ENCODE results near the gene RASA1.

The RASA1 gene

DNA sequence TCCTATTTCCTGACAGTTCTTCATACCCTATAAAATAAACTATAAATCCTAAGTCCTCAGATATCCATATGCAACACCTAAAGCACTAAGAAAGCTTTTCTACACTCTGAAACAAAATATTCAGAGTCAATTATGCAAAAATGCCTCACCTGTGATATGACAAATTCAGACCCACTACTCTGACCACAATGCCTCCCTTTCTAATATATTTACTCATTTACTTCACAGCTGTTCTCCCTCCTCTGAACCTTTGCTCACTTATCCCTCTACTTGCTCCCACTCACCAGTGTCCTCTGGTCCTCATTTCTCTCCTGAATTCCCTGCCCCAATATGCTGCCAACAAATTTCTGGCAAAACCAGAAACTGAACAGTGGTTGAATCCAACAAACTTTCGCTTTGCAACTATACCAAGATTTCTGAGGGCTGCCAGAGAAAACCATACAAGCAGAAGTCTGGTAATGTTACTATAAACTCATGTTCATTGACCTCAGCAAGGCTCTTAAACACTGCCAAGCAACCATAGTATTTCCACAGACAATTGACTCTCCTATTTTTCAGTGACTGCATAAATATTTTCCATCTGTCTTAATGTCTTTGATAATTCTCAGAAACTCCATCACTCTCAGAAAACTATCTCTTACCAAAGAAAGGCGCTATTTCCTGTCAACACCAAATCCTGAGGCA is 137.9 kb downstream of the RASA1 start:
- no peak overlapping the region for H3K27ac ChIP-seq
- H3K4me3 ChIP-seq: no peak overlapping the region
- no peak for TF ChIP-seq CTCF (IDR thresholded peaks at IDR 0.05)
- DNase-seq (ENCODE audit: low spot score): no peak

- TF ChIP-seq CTCF (IDR thresholded peaks at IDR 0.05): no peak
- H3K4me3 ChIP-seq: no peak overlapping the region
- no peak for DNase-seq (ENCODE audit: low spot score)
- no peak overlapping the region for H3K27ac ChIP-seq
Observed at GRCh38 chr5:87408204-87408603, 140.5 kb downstream of the RASA1 start.

DNA sequence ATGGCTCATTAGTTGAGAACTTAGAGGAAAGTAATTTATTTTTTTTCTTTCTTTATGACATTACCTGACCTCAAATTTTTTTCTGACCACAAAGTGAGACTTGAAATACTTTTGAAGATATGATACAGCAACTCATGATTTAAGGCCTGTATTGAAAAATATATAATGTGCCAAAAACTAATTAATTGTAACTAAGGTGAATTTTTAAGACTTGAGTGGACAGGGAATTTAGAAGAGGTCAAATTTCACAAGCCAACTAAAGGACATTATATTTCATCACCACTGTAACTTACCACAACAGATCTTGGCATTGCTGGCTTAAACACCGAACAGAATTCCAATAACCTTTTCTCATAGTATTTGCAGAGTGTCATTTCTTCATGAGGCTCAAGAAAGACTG is 143.2 kb downstream of the RASA1 start:
- TF ChIP-seq CTCF (IDR thresholded peaks at IDR 0.05): no peak
- H3K27ac ChIP-seq: peak overlapping the region; percentile 99
- peak overlapping the region; percentile 95 for H3K4me3 ChIP-seq
- no peak for DNase-seq (ENCODE audit: low spot score)

DNA sequence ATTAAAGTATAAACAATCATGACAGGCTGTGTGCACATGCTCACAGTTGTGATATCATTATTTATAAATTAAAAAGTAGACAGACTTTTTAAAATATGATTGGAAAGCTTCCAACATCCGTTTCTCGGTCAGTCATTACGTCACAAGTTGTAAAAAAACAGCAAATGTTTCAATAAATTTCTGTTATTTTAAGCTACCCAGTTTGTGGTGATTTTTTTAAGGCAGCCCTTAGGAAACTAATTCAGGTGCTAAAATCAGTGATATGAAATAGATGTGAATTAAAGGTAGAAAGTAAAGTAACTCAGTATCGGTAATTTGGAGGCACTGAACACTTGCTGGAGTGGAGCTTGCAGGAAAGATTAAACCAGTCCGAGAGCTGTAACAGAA is 143.9 kb downstream of the RASA1 start:
- no peak for TF ChIP-seq CTCF (IDR thresholded peaks at IDR 0.05)
- Histone ChIP-seq H3K4me3 (peak overlapping the region; percentile 95), H3K27ac (peak overlapping the region; percentile 99)
- DNase-seq (ENCODE audit: low spot score): no peak

DNA sequence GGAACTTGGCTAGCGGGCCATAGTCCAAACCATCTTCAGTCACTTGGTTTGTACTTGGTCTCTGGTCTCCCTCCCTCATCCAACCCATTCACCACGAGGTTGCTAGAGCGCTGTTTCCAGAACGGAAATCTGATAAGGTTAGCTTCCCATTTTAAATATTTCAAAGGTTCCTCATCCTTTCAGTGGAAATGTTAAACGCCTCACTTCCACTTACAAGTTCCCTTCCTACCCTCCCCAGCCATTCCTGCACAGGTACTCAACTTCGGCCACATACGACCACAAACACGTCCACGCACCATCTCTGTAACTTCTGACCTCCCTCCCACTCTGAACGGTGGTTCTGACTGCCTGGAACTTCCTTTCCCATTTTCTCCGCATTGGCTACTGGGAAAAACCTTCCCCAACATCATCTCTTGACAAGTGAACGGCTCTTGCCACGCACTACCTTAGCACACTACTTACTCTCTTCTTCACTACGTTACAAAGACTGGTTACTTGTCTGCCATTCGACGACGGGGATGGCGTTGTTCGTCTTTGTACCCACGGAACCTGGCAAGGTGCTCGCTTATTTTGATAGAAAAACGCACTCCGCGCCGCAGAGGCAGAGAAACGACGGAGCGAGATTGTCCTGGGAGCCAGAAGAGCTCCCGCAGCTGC is 144.4 kb downstream of the RASA1 start:
- DNase-seq (ENCODE audit: low spot score): peak; percentile 72
- Histone ChIP-seq H3K4me3 (peak overlapping the region; percentile 95), H3K27ac (peak overlapping the region; percentile 99)
- no peak for TF ChIP-seq CTCF (IDR thresholded peaks at IDR 0.05)

DNA sequence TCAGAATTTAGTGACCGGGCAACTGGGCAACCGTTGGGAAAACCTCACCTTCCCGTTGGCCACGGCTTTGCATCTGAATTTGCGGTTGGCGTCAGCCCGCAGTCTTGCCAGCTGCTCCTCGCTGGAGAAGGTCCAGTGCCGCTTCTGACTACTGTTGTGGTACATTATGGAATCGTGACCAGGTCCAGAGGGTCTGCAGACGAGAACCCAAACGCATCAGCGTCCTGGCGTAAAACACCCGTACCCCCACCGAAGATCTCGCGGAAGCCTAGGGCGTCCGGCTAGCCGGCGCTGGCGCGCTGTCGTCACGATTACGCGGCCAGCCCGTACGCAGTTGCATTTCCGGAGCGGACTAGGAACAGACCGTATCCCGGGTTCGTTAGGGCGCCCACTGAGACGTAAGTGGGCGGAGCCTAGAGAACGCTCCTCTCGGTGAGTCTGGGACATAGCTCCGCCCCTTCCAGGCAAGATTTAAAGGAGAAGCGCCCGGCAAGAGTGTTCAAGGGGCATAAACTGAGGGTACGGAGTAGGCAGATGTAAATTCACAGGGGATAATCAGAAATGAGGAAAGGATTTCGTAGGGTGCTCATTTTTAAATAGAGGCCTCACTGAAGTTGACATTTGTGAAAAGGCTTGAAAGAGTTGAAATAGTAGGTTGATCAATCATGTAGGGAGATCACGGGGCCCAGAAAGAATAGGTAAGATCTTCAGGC is 145.1 kb downstream of the RASA1 start, which contains the start of gene CCNH:
Gene CCNH (minus strand): TSS at position 301 of the 713 bp plus-strand sequence. CDS start 136 bp downstream, at position 165.
- Histone ChIP-seq H3K27ac (peak within 1 kb of the TSS; percentile 99), H3K4me3 (peak within 1 kb of the TSS; percentile 95)
- no peak for TF ChIP-seq CTCF (IDR thresholded peaks at IDR 0.05)
- peak; percentile 99 for DNase-seq (ENCODE audit: low spot score)

Data from coronary artery (tissue), 2 donors.